Adrenal gland (tissue), 5 donors: ENCODE data around the gene SAV1.

Experiments
- POLR2A ChIP-seq, 2 donors: fragments of 450-650 bp; IDR thresholded peaks; one replicate each; pipeline ENCODE4 v1.6.1; 2017; ENCODE audit warnings: antibody characterized with exemption in 2 of 2, mild to moderate bottlenecking in 2 of 2, moderate library complexity in 1 of 2
- TF ChIP-seq, protein P1 (sequence below), 6 experiments: fragments of 450-650 bp in 4 of 6; fragments of 200-600 bp in 2 of 6; sonication (generic) in 1 of 6; IDR thresholded peaks; 1 replicate in 5 of 6; 2 replicates in 1 of 6; pipeline versions ENCODE4 v1.5.1 to v1.8.0; 2016 to 2021; ENCODE audit warnings: antibody characterized with exemption in 6 of 6, mild to moderate bottlenecking in 2 of 6, moderate library complexity in 1 of 6
- donor health status: DM: no; HTN: no; CAD: no.

DNA sequence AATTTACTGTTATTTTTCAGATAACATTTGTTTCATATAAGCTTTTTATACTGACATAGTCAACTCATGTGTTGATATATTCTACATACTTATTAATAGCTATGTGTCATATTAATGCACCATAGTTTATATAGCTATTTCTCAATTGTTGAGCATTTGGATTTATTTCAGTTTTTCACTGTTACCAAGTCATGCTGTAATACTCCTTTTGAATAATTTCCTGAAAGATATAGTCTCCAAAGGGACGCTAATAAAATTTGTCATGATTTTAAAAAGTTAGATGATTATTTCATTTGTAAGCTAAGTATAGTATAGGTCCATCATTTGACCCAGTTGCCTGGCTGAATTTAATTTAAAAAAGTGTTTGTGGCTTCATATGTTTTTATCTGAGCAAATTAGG lies 60.3 kb downstream of the SAV1 start:
- TF ChIP-seq, protein P1, sequence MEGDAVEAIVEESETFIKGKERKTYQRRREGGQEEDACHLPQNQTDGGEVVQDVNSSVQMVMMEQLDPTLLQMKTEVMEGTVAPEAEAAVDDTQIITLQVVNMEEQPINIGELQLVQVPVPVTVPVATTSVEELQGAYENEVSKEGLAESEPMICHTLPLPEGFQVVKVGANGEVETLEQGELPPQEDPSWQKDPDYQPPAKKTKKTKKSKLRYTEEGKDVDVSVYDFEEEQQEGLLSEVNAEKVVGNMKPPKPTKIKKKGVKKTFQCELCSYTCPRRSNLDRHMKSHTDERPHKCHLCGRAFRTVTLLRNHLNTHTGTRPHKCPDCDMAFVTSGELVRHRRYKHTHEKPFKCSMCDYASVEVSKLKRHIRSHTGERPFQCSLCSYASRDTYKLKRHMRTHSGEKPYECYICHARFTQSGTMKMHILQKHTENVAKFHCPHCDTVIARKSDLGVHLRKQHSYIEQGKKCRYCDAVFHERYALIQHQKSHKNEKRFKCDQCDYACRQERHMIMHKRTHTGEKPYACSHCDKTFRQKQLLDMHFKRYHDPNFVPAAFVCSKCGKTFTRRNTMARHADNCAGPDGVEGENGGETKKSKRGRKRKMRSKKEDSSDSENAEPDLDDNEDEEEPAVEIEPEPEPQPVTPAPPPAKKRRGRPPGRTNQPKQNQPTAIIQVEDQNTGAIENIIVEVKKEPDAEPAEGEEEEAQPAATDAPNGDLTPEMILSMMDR (IDR thresholded peaks at IDR 0.05), result no peak
- TF ChIP-seq POLR2A (IDR thresholded peaks at IDR 0.05), result no peak
